ENCODE measurements around the gene SLC35D2.
A peak's percentile ranks its signal among the peaks of the same experiment; 100 is the strongest.

Gene SLC35D2

DNA sequence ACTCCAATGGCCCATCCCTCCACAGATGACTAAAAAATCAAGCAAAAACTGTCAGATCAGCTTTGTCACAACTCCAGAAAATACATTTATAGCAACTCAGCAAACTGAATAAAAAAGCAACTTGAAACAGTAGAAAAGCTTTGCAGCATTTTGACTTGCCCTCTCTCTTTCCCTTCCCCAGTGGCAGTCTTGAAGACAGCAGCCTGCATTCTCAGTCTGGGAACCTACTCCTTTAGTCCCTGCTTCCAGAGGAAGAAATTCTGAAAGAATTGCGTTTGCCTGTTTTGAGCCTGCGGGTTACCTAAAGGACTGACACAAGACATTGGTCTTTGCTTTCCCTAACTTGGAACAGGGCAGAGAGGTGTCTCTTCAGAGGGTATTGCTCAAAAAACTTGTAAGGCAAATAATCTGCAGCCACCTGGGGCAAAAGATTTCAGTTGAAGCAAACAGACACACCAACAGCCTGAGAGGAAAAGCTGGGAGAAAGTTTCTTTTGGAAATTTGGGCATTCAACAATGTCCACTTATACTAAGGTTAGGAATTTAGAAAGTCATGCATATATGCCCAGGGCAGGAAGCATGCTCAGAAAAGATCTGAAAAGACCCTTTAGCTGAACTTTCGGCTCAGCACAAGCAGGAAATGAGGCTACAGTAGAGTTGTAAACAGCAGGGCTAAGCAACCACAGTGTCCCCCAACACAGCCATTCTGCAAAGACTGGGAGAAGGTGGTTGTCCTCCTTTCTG, 15.2 kb upstream of the SLC35D2 start:
- H2BK15ac ChIP-seq (ENCODE audit: low read length) = no peak overlapping the region
- no CpG with 5 or more reads among the region's 3 CpGs for WGBS, 2 donors (ENCODE audit: extremely low coverage in 2 of 2, insufficient read length in 2 of 2, insufficient replicate concordance in 1 of 2)
- DNase-seq (ENCODE audit: low spot score) = no peak

DNA sequence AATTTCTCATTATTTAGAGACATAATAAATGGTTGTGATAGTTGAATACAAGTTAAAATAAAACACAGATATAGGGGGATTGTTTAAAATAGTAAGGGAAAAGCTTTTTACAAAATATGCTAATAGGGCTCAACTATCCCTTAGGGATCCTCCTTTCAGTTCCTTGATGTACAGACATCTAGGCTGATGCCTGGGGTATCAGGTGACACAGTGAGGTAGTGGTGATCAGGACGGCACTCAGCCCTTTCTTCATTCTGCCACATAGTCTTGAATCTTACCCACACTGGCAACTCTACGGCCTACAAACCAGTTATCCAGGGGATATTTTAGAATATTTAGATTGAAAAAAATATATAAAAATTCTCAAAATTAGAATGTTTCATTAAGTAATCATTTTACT, 12.5 kb upstream of the SLC35D2 start:
- no peak overlapping the region for H2BK12ac ChIP-seq (ENCODE audit: low read length)
- H4K91ac ChIP-seq (ENCODE audit: low read depth, low read length, poor library complexity) = no peak overlapping the region
- H4K8ac ChIP-seq (ENCODE audit: low read depth, low read length) = no peak overlapping the region
- no peak overlapping the region for H3K18ac ChIP-seq (ENCODE audit: low read length)
- no peak overlapping the region for H3K9ac ChIP-seq (ENCODE audit: low read depth, low read length, poor library complexity)
- no CpG with 5 or more reads among the region's 2 CpGs for WGBS, 2 donors (ENCODE audit: extremely low coverage in 2 of 2, insufficient read length in 2 of 2, insufficient replicate concordance in 1 of 2)
- H3K14ac ChIP-seq (ENCODE audit: low read length) = no peak overlapping the region
- no peaks in the 10 kb centered on the region for H3K27me3 ChIP-seq (ENCODE audit: control insufficient read depth in 3 of 3, insufficient read depth in 3 of 3, low read depth in 1 of 3, low read length in 3 of 3)
- peaks cover 15 to 77% of the 10 kb centered on the region in 2 donors for H3K36me3 ChIP-seq (replicated peaks in 1 of 2; ENCODE audit: control insufficient read depth in 2 of 2, insufficient read depth in 2 of 2, low read length in 2 of 2)
- H2BK15ac ChIP-seq (ENCODE audit: low read length) = no peak overlapping the region
- H2BK120ac ChIP-seq (ENCODE audit: low read depth, low read length) = no peak overlapping the region
- no peak overlapping the region for H3K4ac ChIP-seq (ENCODE audit: low read length)
- DNase-seq (ENCODE audit: low spot score) = no peak
- H3K4me2 ChIP-seq (ENCODE audit: insufficient read depth, low read length, poor library complexity, severe bottlenecking) = no peak overlapping the region
- peaks cover 0 to 2% of the 10 kb centered on the region in 2 donors for H3K4me1 ChIP-seq (ENCODE audit: control insufficient read depth in 2 of 2, insufficient read depth in 1 of 2, low read depth in 1 of 2, low read length in 2 of 2)
- peaks cover 5% of the 10 kb centered on the region for H3K79me1 ChIP-seq (ENCODE audit: low read depth, low read length)
- no peak overlapping the region for H2BK5ac ChIP-seq (ENCODE audit: low read length)
- H3K4me3 ChIP-seq (ENCODE audit: low read length in 2 of 2) = no peak overlapping the region
- H3K23ac ChIP-seq (ENCODE audit: low read depth, low read length, poor library complexity) = no peak overlapping the region
- H3K27ac ChIP-seq (replicated peaks; ENCODE audit: low read length) = no peak overlapping the region
- H2AFZ ChIP-seq (ENCODE audit: low read length) = no peak overlapping the region
- peaks cover 0 to 7% of the 10 kb centered on the region in 2 donors for H3K9me3 ChIP-seq (replicated peaks in 1 of 2; ENCODE audit: control insufficient read depth in 2 of 2, insufficient read depth in 1 of 2, low read depth in 1 of 2, low read length in 2 of 2)
- H2AK5ac ChIP-seq (ENCODE audit: low read depth, low read length) = no peak overlapping the region

More for the DNA sequence above, 15.2 kb upstream of the SLC35D2 start:
- peaks cover 0 to 2% of the 10 kb centered on the region in 2 donors for H3K4me1 ChIP-seq (ENCODE audit: control insufficient read depth in 2 of 2, insufficient read depth in 1 of 2, low read depth in 1 of 2, low read length in 2 of 2)
- peaks cover 2 to 53% of the 10 kb centered on the region in 2 donors for H3K36me3 ChIP-seq (replicated peaks in 1 of 2; ENCODE audit: control insufficient read depth in 2 of 2, insufficient read depth in 2 of 2, low read length in 2 of 2)
- peaks cover 2 to 13% of the 10 kb centered on the region in 2 donors for H3K9me3 ChIP-seq (replicated peaks in 1 of 2; ENCODE audit: control insufficient read depth in 2 of 2, insufficient read depth in 1 of 2, low read depth in 1 of 2, low read length in 2 of 2)
- no peak overlapping the region for H3K14ac ChIP-seq (ENCODE audit: low read length)
- no peak overlapping the region for H3K4ac ChIP-seq (ENCODE audit: low read length)
- no peak overlapping the region for H3K18ac ChIP-seq (ENCODE audit: low read length)
- H4K91ac ChIP-seq (ENCODE audit: low read depth, low read length, poor library complexity) = no peak overlapping the region
- no peak overlapping the region for H2AK5ac ChIP-seq (ENCODE audit: low read depth, low read length)
- no peak overlapping the region for H3K23ac ChIP-seq (ENCODE audit: low read depth, low read length, poor library complexity)
- no peak overlapping the region for H4K8ac ChIP-seq (ENCODE audit: low read depth, low read length)
- H3K27me3 ChIP-seq (ENCODE audit: control insufficient read depth in 3 of 3, insufficient read depth in 3 of 3, low read depth in 1 of 3, low read length in 3 of 3) = no peaks in the 10 kb centered on the region
- no peak overlapping the region for H3K27ac ChIP-seq (replicated peaks; ENCODE audit: low read length)
- H2BK12ac ChIP-seq (ENCODE audit: low read length) = no peak overlapping the region
- no peak overlapping the region for H3K4me3 ChIP-seq (ENCODE audit: low read length in 2 of 2)
- H3K79me1 ChIP-seq (ENCODE audit: low read depth, low read length) = peaks cover 3% of the 10 kb centered on the region
- H3K9ac ChIP-seq (ENCODE audit: low read depth, low read length, poor library complexity) = no peak overlapping the region
- H3K4me2 ChIP-seq (ENCODE audit: insufficient read depth, low read length, poor library complexity, severe bottlenecking) = no peak overlapping the region
- no peak overlapping the region for H2BK120ac ChIP-seq (ENCODE audit: low read depth, low read length)
- H2AFZ ChIP-seq (ENCODE audit: low read length) = peak overlapping the region; percentile 53
- H2BK5ac ChIP-seq (ENCODE audit: low read length) = no peak overlapping the region

DNA sequence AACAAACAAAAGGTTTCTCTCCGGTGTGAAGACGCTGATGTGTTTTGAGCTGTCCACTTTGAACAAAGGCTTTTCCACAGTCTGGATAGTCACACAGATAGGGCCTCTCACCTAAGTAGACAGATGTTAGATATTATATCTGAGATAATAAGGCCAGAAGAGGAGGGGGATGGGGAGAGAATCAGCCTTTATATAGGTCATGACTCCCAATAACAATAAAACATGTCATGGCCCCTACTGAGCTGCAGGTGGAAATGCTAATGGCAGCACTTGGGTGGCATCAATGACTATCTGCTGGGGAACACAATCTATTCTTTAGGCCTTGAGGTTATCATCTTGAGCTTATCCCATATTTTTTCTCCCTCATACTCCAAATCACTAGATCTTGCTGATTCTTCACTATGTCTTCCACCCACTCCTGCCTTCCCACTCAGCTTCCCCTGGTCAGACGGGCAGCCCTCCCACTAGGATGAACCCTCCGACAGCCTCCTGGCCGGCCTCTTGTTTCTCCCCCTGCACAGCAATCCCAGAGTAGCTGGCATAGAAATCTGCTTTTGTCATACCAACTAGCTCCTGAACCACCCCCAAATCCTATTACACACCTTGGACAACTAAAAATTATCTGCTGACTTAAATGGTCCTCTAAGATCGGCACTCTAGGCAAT, 11.5 kb upstream of the SLC35D2 start:
- Histone ChIP-seq H3K79me1 (ENCODE audit: low read depth, low read length) (peaks cover 5% of the 10 kb centered on the region), H2AK5ac (ENCODE audit: low read depth, low read length) (no peak overlapping the region), H2BK15ac (ENCODE audit: low read length) (no peak overlapping the region), H3K27ac (replicated peaks; ENCODE audit: low read length) (no peak overlapping the region), H2BK120ac (ENCODE audit: low read depth, low read length) (no peak overlapping the region), H3K4ac (ENCODE audit: low read length) (no peak overlapping the region), H3K9ac (ENCODE audit: low read depth, low read length, poor library complexity) (no peak overlapping the region), H2BK5ac (ENCODE audit: low read length) (no peak overlapping the region), H3K27me3 (ENCODE audit: control insufficient read depth in 3 of 3, insufficient read depth in 3 of 3, low read depth in 1 of 3, low read length in 3 of 3) (no peaks in the 10 kb centered on the region), H3K4me3 (ENCODE audit: low read length in 2 of 2) (no peak overlapping the region), H3K36me3 (replicated peaks in 1 of 2; ENCODE audit: control insufficient read depth in 2 of 2, insufficient read depth in 2 of 2, low read length in 2 of 2) (peaks cover 18 to 83% of the 10 kb centered on the region in 2 donors), H2BK12ac (ENCODE audit: low read length) (no peak overlapping the region), H3K18ac (ENCODE audit: low read length) (no peak overlapping the region), H3K14ac (ENCODE audit: low read length) (no peak overlapping the region), H2AFZ (ENCODE audit: low read length) (no peak overlapping the region), H3K4me1 (ENCODE audit: control insufficient read depth in 2 of 2, insufficient read depth in 1 of 2, low read depth in 1 of 2, low read length in 2 of 2) (peaks cover 0 to 2% of the 10 kb centered on the region in 2 donors), H4K8ac (ENCODE audit: low read depth, low read length) (no peak overlapping the region), H3K23ac (ENCODE audit: low read depth, low read length, poor library complexity) (no peak overlapping the region), H3K4me2 (ENCODE audit: insufficient read depth, low read length, poor library complexity, severe bottlenecking) (no peak overlapping the region), H3K9me3 (replicated peaks in 1 of 2; ENCODE audit: control insufficient read depth in 2 of 2, insufficient read depth in 1 of 2, low read depth in 1 of 2, low read length in 2 of 2) (no peaks in the 10 kb centered on the region), H4K91ac (ENCODE audit: low read depth, low read length, poor library complexity) (no peak overlapping the region)
- DNase-seq (ENCODE audit: low spot score) = no peak
- WGBS, 2 donors (ENCODE audit: extremely low coverage in 2 of 2, insufficient read length in 2 of 2, insufficient replicate concordance in 1 of 2) = no CpG with 5 or more reads among the region's 6 CpGs

DNA sequence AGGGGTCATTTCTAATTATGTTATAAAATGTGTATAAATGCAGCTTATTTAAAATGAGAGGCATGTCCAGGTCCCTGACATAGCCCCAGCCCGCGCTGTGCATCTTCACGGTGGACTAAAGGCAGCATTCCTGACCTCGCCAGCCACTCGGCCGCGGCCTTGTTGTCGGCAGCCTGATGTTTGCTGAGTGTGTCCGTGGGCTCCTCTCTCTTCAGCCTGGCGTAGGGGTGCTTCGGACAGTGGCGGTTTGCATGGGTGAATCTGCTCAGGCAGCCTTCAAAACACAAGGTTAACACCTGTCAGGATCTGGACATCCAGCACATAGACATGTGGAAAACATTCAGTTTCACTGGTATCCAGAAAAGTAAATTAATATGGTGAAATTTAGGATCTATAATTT, 8.8 kb upstream of the SLC35D2 start:
- no peaks in the 10 kb centered on the region for H3K27me3 ChIP-seq (ENCODE audit: control insufficient read depth in 3 of 3, insufficient read depth in 3 of 3, low read depth in 1 of 3, low read length in 3 of 3)
- no peak overlapping the region for H3K4me3 ChIP-seq (ENCODE audit: low read length in 2 of 2)
- H3K14ac ChIP-seq (ENCODE audit: low read length) = no peak overlapping the region
- WGBS, 2 donors (ENCODE audit: extremely low coverage in 2 of 2, insufficient read length in 2 of 2, insufficient replicate concordance in 1 of 2) = no CpG with 5 or more reads among the region's 12 CpGs
- no peak overlapping the region for H3K18ac ChIP-seq (ENCODE audit: low read length)
- H2AFZ ChIP-seq (ENCODE audit: low read length) = no peak overlapping the region
- no peak overlapping the region for H2BK15ac ChIP-seq (ENCODE audit: low read length)
- no peak overlapping the region for H4K91ac ChIP-seq (ENCODE audit: low read depth, low read length, poor library complexity)
- H2BK12ac ChIP-seq (ENCODE audit: low read length) = no peak overlapping the region
- H3K4me1 ChIP-seq (ENCODE audit: control insufficient read depth in 2 of 2, insufficient read depth in 1 of 2, low read depth in 1 of 2, low read length in 2 of 2) = no peaks in the 10 kb centered on the region
- no peaks in the 10 kb centered on the region for H3K9me3 ChIP-seq (replicated peaks in 1 of 2; ENCODE audit: control insufficient read depth in 2 of 2, insufficient read depth in 1 of 2, low read depth in 1 of 2, low read length in 2 of 2)
- H3K27ac ChIP-seq (replicated peaks; ENCODE audit: low read length) = no peak overlapping the region
- H3K4ac ChIP-seq (ENCODE audit: low read length) = no peak overlapping the region
- H4K8ac ChIP-seq (ENCODE audit: low read depth, low read length) = no peak overlapping the region
- DNase-seq (ENCODE audit: low spot score) = no peak
- no peak overlapping the region for H2BK5ac ChIP-seq (ENCODE audit: low read length)
- H2AK5ac ChIP-seq (ENCODE audit: low read depth, low read length) = no peak overlapping the region
- no peak overlapping the region for H2BK120ac ChIP-seq (ENCODE audit: low read depth, low read length)
- no peak overlapping the region for H3K4me2 ChIP-seq (ENCODE audit: insufficient read depth, low read length, poor library complexity, severe bottlenecking)
- peaks cover 22 to 99% of the 10 kb centered on the region in 2 donors for H3K36me3 ChIP-seq (replicated peaks in 1 of 2; ENCODE audit: control insufficient read depth in 2 of 2, insufficient read depth in 2 of 2, low read length in 2 of 2)
- H3K23ac ChIP-seq (ENCODE audit: low read depth, low read length, poor library complexity) = no peak overlapping the region
- peaks cover 5% of the 10 kb centered on the region for H3K79me1 ChIP-seq (ENCODE audit: low read depth, low read length)
- peak overlapping the region; percentile 12 for H3K9ac ChIP-seq (ENCODE audit: low read depth, low read length, poor library complexity)

Data from neuronal stem cell (in vitro differentiated cells).